Testis (tissue), 3 donors: ENCODE measurements around the gene ECHS1. TPM values are rescaled to one million over a fixed set of nuclear protein-coding genes. Genes with fewer than 3 reads are reported as not detected.

Source experiments
- DNase-seq: peaks from one replicate; pipeline ENCODE4 v3.0.0-alpha.2; 2019
- H3K27ac ChIP-seq, 2 donors: fragments of 200-600 bp; sonication (generic); one replicate each; pipeline ENCODE4 v1.5.1; 2019
- H3K27me3 ChIP-seq: fragments of 200-600 bp; sonication (generic); one replicate; pipeline ENCODE4 v1.5.1; 2019
- H3K36me3 ChIP-seq: fragments of 200-600 bp; sonication (generic); one replicate; pipeline ENCODE4 v1.5.1; 2017; ENCODE audit warnings: low read depth; ENCODE audit errors: missing control alignments
- H3K4me1 ChIP-seq: fragments of 200-600 bp; sonication (generic); one replicate; pipeline ENCODE4 v1.5.1; 2019
- H3K4me3 ChIP-seq, 2 donors: fragments of 200-600 bp; sonication (generic); one replicate each; pipeline ENCODE4 v1.5.1; 2017 to 2019
- H3K9me3 ChIP-seq: fragments of 200-600 bp; sonication (generic); one replicate; pipeline ENCODE4 v1.5.1; 2017
- POLR2A ChIP-seq: fragments of 450-650 bp; IDR thresholded peaks from one replicate; pipeline ENCODE4 v1.6.1; 2017; ENCODE audit warnings: antibody characterized with exemption, mild to moderate bottlenecking, moderate library complexity
- WGBS, 2 donors: methylation state at CpG; one replicate each; pipeline ENCODE4 v1.1.5; 2018; 5-methylcytosine and 5-hydroxymethylcytosine counted together
- intact Hi-C: fragments of 100-400 bp; cut with DNase I; formaldehyde crosslinking; loops from one replicate; pipeline ENCODE4 v1.15.1; 2023; ENCODE audit warnings: low total_unique reads
- polyA plus RNA-seq: library from polyadenylated mRNA; stranded (reverse); fragments of 350-450 nt; fragmentation: Illumina TruSeq; extraction: RNeasy Lipid Tissue Mini Kit (QIAGEN cat#74804); gene quantifications from one replicate; pipeline ENCODE4 v1.2.3, GENCODE V29; 2014; ENCODE audit warnings: low read depth, low replicate concordance; ENCODE audit not compliant: insufficient read depth
- total RNA-seq, 2 donors: library from RNA; depleted of rRNA; stranded (reverse); fragments of >200 nt; gene quantifications; one replicate each; pipeline ENCODE4 v1.2.3, GENCODE V29; 2016
- TF ChIP-seq, protein P1 (sequence below), 3 experiments: fragments of 450-650 bp in 2 of 3; fragments of 200-600 bp in 1 of 3; sonication (generic) in 1 of 3; IDR thresholded peaks; one replicate each; pipeline ENCODE4 v1.5.1; 2016 to 2019; ENCODE audit warnings: antibody characterized with exemption in 3 of 3, mild to moderate bottlenecking in 2 of 3, moderate library complexity in 1 of 3

Gene ECHS1
- total and polyA plus RNA-seq, 3 donors from 2014 or later = 104 to 118 (median 118) TPM

DNA sequence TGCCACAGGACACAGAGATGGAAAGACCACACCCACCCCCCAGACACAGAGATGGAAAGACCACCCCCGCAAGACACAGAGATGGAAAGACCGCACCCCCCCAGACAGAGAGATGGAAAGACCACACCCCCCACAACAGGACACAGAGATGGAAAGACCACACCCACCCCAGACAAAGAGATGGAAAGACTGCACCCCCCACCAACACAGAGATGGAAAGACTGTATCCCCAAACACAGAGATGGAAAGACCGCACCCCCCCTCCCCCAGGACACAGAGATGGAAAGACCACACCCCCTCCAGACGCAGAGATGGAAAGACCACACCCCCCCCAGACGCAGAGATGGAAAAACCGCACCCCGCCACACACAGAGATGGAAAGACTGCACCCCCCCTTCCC lies 56.4 kb downstream of the ECHS1 start:
- intact Hi-C loops = no loop called here
- TF ChIP-seq POLR2A = no peak
- TF ChIP-seq, protein P1, sequence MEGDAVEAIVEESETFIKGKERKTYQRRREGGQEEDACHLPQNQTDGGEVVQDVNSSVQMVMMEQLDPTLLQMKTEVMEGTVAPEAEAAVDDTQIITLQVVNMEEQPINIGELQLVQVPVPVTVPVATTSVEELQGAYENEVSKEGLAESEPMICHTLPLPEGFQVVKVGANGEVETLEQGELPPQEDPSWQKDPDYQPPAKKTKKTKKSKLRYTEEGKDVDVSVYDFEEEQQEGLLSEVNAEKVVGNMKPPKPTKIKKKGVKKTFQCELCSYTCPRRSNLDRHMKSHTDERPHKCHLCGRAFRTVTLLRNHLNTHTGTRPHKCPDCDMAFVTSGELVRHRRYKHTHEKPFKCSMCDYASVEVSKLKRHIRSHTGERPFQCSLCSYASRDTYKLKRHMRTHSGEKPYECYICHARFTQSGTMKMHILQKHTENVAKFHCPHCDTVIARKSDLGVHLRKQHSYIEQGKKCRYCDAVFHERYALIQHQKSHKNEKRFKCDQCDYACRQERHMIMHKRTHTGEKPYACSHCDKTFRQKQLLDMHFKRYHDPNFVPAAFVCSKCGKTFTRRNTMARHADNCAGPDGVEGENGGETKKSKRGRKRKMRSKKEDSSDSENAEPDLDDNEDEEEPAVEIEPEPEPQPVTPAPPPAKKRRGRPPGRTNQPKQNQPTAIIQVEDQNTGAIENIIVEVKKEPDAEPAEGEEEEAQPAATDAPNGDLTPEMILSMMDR (IDR thresholded peaks at IDR 0.05) = no peak
- Histone ChIP-seq H3K4me1 (peaks cover 4% of the 10 kb centered on the region), H3K9me3 (no peaks in the 10 kb centered on the region), H3K27ac (no peak overlapping the region), H3K27me3 (no peaks in the 10 kb centered on the region), H3K4me3 (no peak overlapping the region), H3K36me3 (no peaks in the 10 kb centered on the region)
- DNase-seq = no peak
- WGBS, 2 donors = 61 to 62% methylated on average over 5 to 7 of the region's 7 CpGs

DNA sequence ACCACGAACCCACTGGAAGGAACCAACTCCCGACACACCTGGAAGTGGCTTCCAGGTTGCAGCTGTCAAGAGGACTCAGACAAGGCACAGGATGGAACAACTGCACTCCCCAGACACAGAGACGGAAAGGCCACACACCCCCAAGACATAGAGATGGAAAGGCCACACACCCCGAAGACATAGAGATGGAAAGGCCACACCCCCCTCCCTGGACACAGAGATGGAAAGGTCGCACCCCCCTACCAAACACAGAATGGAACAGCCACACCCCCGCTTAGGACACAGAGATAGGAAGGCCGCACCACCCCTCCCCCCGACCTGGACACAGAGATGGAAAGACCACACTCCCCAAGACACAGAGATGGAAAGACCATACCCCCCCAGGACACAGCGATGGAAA lies 56.9 kb downstream of the ECHS1 start:
- Histone ChIP-seq H3K4me3 (no peak overlapping the region), H3K27ac (no peak overlapping the region), H3K9me3 (no peaks in the 10 kb centered on the region), H3K4me1 (peaks cover 4% of the 10 kb centered on the region), H3K36me3 (no peaks in the 10 kb centered on the region), H3K27me3 (no peaks in the 10 kb centered on the region)
- WGBS, 2 donors = 52 to 71% methylated on average over 7 to 9 of the region's 9 CpGs
- TF ChIP-seq, protein P1 (IDR thresholded peaks at IDR 0.05) = no peak
- no peak for TF ChIP-seq POLR2A
- intact Hi-C loops = no loop called here
- DNase-seq = no peak

- 60 to 72% methylated on average over 5 of the region's 5 CpGs for WGBS, 2 donors
- no peak overlapping the region for H3K27ac ChIP-seq
- H3K27me3 ChIP-seq = no peaks in the 10 kb centered on the region
- intact Hi-C loops = no loop called here
- no peaks in the 10 kb centered on the region for H3K36me3 ChIP-seq
- TF ChIP-seq, protein P1 (IDR thresholded peaks at IDR 0.05) = no peak
- no peak for TF ChIP-seq POLR2A
- H3K4me1 ChIP-seq = peaks cover 4% of the 10 kb centered on the region
- DNase-seq = no peak
- no peaks in the 10 kb centered on the region for H3K9me3 ChIP-seq
- no peak overlapping the region for H3K4me3 ChIP-seq
Observed at GRCh38 chr10:133315847-133316246, 57.3 kb downstream of the ECHS1 start.

GRCh38 chr10:133314911-133315310 lies 58.2 kb downstream of the ECHS1 start:
- H3K36me3 ChIP-seq = no peaks in the 10 kb centered on the region
- WGBS, 2 donors = 47 to 68% methylated on average over 12 of the region's 12 CpGs
- no peak for DNase-seq
- H3K4me3 ChIP-seq = no peak overlapping the region
- H3K27me3 ChIP-seq = no peaks in the 10 kb centered on the region
- TF ChIP-seq, protein P1 (IDR thresholded peaks at IDR 0.05) = no peak
- no peak for TF ChIP-seq POLR2A
- no peaks in the 10 kb centered on the region for H3K9me3 ChIP-seq
- peak overlapping the region in 1 of 2 donors; percentile 45 for H3K27ac ChIP-seq
- peaks cover 4% of the 10 kb centered on the region for H3K4me1 ChIP-seq
- intact Hi-C loops = no loop called here

- no peak overlapping the region for H3K4me3 ChIP-seq
- no peaks in the 10 kb centered on the region for H3K9me3 ChIP-seq
- DNase-seq = no peak
- WGBS, 2 donors = 56 to 59% methylated on average over 4 of the region's 4 CpGs
- H3K27me3 ChIP-seq = no peaks in the 10 kb centered on the region
- intact Hi-C loops = no loop called here
- H3K4me1 ChIP-seq = no peaks in the 10 kb centered on the region
- no peaks in the 10 kb centered on the region for H3K36me3 ChIP-seq
- H3K27ac ChIP-seq = peak overlapping the region in 1 of 2 donors; percentile 24
- TF ChIP-seq, protein P1 (IDR thresholded peaks at IDR 0.05) = no peak
- no peak for TF ChIP-seq POLR2A
Observed at GRCh38 chr10:133313192-133313591, 60.0 kb downstream of the ECHS1 start.
